HG03097 (cell line): ENCODE data around the gene TMEM156.

Source experiments
- ATAC-seq: cut with Tn5 transposase; IDR thresholded peaks from one replicate; pipeline ENCODE4 v1.9.1; 2021; ENCODE audit not compliant: unreplicated experiment, low FRiP score

The TMEM156 gene

GRCh38 chr4:38930707-38931106 is 101.5 kb downstream of the TMEM156 start:
- no peak for ATAC-seq

- ATAC-seq = no peak
Measured at GRCh38 chr4:38930204-38930603, 102.0 kb downstream of the TMEM156 start.

GRCh38 chr4:38928974-38929373 is 103.2 kb downstream of the TMEM156 start:
- no peak for ATAC-seq

- no peak for ATAC-seq
Measured at GRCh38 chr4:38928568-38928967, 103.6 kb downstream of the TMEM156 start.

- ATAC-seq = no peak
Measured at GRCh38 chr4:38926896-38927295, 105.3 kb downstream of the TMEM156 start.

GRCh38 chr4:38925492-38926413 is 106.5 kb downstream of the TMEM156 start:
- ATAC-seq = no peak

- ATAC-seq = no peak
Measured at GRCh38 chr4:38924353-38924752, 107.9 kb downstream of the TMEM156 start.

GRCh38 chr4:38923746-38924145 is 108.5 kb downstream of the TMEM156 start:
- no peak for ATAC-seq

- ATAC-seq = no peak
Measured at GRCh38 chr4:38921151-38921550, 111.1 kb downstream of the TMEM156 start.

- no peak for ATAC-seq
Measured at GRCh38 chr4:38920677-38921076, 111.5 kb downstream of the TMEM156 start.

- no peak for ATAC-seq
Measured at GRCh38 chr4:38920186-38920585, 112.0 kb downstream of the TMEM156 start.

GRCh38 chr4:38919494-38919893 is 112.7 kb downstream of the TMEM156 start:
- no peak for ATAC-seq

- no peak for ATAC-seq
Measured at GRCh38 chr4:38917481-38918025, 114.7 kb downstream of the TMEM156 start.
